ENCODE results near the gene NSUN7. TPM values are rescaled to one million over a fixed set of nuclear protein-coding genes. Genes with fewer than 3 reads are reported as not detected.

The NSUN7 gene
- total and polyA plus RNA-seq, 8 donors = 5.3 to 19.1 (median 15.6) TPM

GRCh38 chr4:40829586-40829985 is 79.8 kb downstream of the NSUN7 start:
- Histone ChIP-seq H3K4me3 (no peak overlapping the region), H3K27me3 (no peaks in the 10 kb centered on the region), H3K36me3 (peaks cover 0 to 31% of the 10 kb centered on the region in 2 donors), H3K9me3 (no peaks in the 10 kb centered on the region), H3K27ac (peak overlapping the region in 1 of 2 donors; percentile 41), H3K4me1 (peaks cover 0 to 12% of the 10 kb centered on the region in 2 donors)
- intact Hi-C loops (cut with DNase I) = no loop called here
- ATAC-seq (peak; percentile 69), DNase-seq (peak in 1 of 4 donors; percentile 52)
- TF ChIP-seq, protein P1, sequence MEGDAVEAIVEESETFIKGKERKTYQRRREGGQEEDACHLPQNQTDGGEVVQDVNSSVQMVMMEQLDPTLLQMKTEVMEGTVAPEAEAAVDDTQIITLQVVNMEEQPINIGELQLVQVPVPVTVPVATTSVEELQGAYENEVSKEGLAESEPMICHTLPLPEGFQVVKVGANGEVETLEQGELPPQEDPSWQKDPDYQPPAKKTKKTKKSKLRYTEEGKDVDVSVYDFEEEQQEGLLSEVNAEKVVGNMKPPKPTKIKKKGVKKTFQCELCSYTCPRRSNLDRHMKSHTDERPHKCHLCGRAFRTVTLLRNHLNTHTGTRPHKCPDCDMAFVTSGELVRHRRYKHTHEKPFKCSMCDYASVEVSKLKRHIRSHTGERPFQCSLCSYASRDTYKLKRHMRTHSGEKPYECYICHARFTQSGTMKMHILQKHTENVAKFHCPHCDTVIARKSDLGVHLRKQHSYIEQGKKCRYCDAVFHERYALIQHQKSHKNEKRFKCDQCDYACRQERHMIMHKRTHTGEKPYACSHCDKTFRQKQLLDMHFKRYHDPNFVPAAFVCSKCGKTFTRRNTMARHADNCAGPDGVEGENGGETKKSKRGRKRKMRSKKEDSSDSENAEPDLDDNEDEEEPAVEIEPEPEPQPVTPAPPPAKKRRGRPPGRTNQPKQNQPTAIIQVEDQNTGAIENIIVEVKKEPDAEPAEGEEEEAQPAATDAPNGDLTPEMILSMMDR (IDR thresholded peaks at IDR 0.05) = no peak

- no peak for ATAC-seq
- Histone ChIP-seq H3K9me3 (no peaks in the 10 kb centered on the region), H3K27me3 (no peaks in the 10 kb centered on the region), H3K4me3 (no peak overlapping the region), H3K27ac (no peak overlapping the region), H3K36me3 (peaks cover 0 to 18% of the 10 kb centered on the region in 2 donors), H3K4me1 (peaks cover 0 to 12% of the 10 kb centered on the region in 2 donors)
- TF ChIP-seq, protein P1 (IDR thresholded peaks at IDR 0.05) = no peak
- intact Hi-C loops (cut with DNase I) = no loop called here
- DNase-seq = no peak
Measured at GRCh38 chr4:40831146-40831907, 81.6 kb downstream of the NSUN7 start.

DNA sequence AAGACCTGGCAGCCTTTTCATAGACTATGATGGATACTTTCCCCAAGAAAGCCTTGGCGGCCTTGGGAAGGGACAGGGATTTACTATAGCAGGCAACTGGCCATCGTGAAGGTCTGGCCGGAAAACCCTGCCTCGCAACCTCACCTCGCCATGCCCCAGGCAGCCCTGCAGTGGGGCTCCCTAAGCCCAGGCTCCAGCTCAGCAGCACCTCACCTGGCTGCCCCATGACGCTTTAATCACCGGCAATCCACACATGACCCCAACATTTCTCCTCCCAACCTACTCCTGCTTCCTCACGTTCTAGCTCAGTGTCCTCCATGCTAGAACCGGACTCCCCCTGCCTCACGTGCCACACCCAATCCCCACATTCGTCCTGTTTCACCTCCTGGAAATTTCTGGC is 82.4 kb downstream of the NSUN7 start:
- Histone ChIP-seq H3K9me3 (no peaks in the 10 kb centered on the region), H3K4me1 (peaks cover 0 to 12% of the 10 kb centered on the region in 2 donors), H3K4me3 (no peak overlapping the region), H3K27ac (no peak overlapping the region), H3K27me3 (no peaks in the 10 kb centered on the region), H3K36me3 (peaks cover 0 to 12% of the 10 kb centered on the region in 2 donors)
- intact Hi-C loops (cut with DNase I) = no loop called here
- TF ChIP-seq, protein P1 (IDR thresholded peaks at IDR 0.05) = no peak
- ATAC-seq (no peak), DNase-seq (no peak)

DNA sequence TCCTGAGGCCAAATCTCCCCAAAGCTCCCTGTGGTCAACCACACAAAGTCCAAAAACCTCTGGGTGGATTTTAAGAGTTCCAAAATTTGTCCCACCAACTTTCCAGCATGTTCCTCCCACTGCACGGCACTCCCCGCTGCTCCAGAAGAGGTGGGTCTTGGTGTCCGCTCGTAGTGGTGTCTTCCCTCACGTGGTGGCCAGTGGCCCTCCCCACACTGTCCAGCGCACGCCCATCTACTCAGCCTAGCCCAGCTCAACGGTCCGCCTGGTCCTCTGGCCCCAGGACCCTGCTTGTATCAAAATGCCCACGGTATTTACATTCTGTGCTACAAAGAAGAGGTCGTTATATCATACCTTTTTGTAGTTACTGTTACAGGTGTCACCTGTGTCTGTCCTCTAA is 83.5 kb downstream of the NSUN7 start:
- ATAC-seq (no peak), DNase-seq (no peak)
- H3K27me3 ChIP-seq = no peaks in the 10 kb centered on the region
- H3K4me1 ChIP-seq = peaks cover 0 to 12% of the 10 kb centered on the region in 2 donors
- intact Hi-C loops (cut with DNase I) = no loop called here
- TF ChIP-seq, protein P1 (IDR thresholded peaks at IDR 0.05) = no peak
- H3K27ac ChIP-seq = no peak overlapping the region
- no peaks in the 10 kb centered on the region for H3K9me3 ChIP-seq
- H3K36me3 ChIP-seq = peaks cover 0 to 12% of the 10 kb centered on the region in 2 donors
- no peak overlapping the region for H3K4me3 ChIP-seq

DNA sequence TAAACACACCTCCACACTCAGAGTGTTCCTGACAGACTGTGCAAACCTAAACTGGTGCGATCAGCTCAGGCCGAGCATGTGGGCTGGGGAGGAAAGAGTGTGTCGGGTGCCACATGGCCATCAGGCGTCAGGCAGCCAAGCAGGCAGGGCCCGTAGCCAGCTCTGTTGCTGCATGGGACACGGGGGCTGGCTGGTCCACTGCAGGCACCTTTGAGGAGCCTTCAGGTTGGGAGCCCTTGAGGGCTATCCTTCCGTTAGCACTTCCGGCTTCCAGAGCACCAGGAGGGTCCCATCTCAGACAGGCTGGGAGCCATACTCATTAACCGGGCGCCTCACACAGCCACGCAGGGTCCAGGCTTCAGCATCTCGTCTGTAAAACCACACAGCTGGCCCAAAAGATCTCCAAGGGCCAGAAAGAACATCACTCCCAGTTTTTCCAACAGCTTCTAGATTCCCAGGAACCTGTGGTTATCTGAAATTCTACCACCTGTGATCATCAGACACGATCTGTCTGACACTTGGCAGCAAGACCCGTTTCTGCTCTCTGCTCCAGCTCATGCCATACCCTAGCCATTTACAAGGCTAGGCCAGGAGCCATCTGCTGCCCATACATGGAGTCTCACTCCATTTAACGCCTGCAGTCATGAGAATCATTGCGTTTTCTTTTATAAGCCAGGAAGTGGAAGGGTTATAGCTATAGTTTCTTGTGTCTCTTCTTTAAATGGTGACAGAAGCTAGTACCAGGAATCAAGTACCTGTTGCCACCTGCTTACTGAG is 87.5 kb downstream of the NSUN7 start:
- TF ChIP-seq, protein P1 (IDR thresholded peaks at IDR 0.05) = no peak
- DNase-seq = no peak

More for the DNA sequence above, 87.5 kb downstream of the NSUN7 start:
- Histone ChIP-seq H3K4me1 (peaks cover 0 to 15% of the 10 kb centered on the region in 2 donors), H3K36me3 (peaks cover 0 to 3% of the 10 kb centered on the region in 2 donors), H3K9me3 (no peaks in the 10 kb centered on the region), H3K4me3 (no peak overlapping the region), H3K27me3 (no peaks in the 10 kb centered on the region), H3K27ac (no peak overlapping the region)
- no peak for ATAC-seq
- intact Hi-C loops (cut with DNase I) = no loop called here

Data from left lung (tissue), 10 donors.